Ovary (tissue), 9 donors: ENCODE results near the gene DCTN2. TPM values are rescaled to one million over a fixed set of nuclear protein-coding genes. Genes with fewer than 3 reads are reported as not detected.

Source experiments
- DNase-seq, 5 donors: peaks; one replicate each; pipeline ENCODE4 v3.0.0-alpha.2; 2019 to 2020
- H3K27ac ChIP-seq, 2 donors: fragments of 200-600 bp; one replicate each; pipeline versions ENCODE4 v1.5.1 to v1.8.0; 2019 to 2022
- H3K27me3 ChIP-seq: fragments of 200-600 bp; one replicate; pipeline ENCODE4 v1.8.0; 2022
- H3K36me3 ChIP-seq: fragments of 200-600 bp; sonication (generic); one replicate; pipeline ENCODE4 v1.5.1; 2019
- H3K4me1 ChIP-seq: one replicate; pipeline ENCODE4 v1.8.1; 2013; ENCODE audit warnings: mild to moderate bottlenecking, moderate library complexity; ENCODE audit not compliant: insufficient read depth
- H3K4me3 ChIP-seq: fragments of 200-600 bp; sonication (generic); one replicate; pipeline ENCODE4 v1.5.1; 2017
- H3K9me3 ChIP-seq, 2 donors: fragments of 200-600 bp in 1 of 2; sonication (generic) in 1 of 2; one replicate each; pipeline versions ENCODE4 v1.5.1 to v1.8.1; 2013 to 2019; ENCODE audit warnings: mild to moderate bottlenecking in 1 of 2, moderate library complexity in 1 of 2
- CTCF ChIP-seq, 3 donors: fragments of 450-650 bp in 2 of 3; fragments of 200-600 bp in 1 of 3; IDR thresholded peaks; one replicate each; pipeline versions ENCODE4 v1.5.1 to v1.8.0; 2016 to 2022; ENCODE audit warnings: antibody characterized with exemption in 3 of 3, mild to moderate bottlenecking in 1 of 3
- EP300 ChIP-seq: sonication (generic); formaldehyde crosslinking; IDR thresholded peaks from one replicate; pipeline ENCODE4 v1.6.1; 2017; ENCODE audit warnings: antibody characterized with exemption
- POLR2A ChIP-seq: fragments of 450-650 bp; IDR thresholded peaks from one replicate; pipeline ENCODE4 v1.6.1; 2017; ENCODE audit warnings: antibody characterized with exemption, mild to moderate bottlenecking, moderate library complexity
- WGBS, 3 donors: extraction: QIAGEN DNeasy Blood & Tissue Kit in 1 of 3; methylation state at CpG; one replicate each; pipeline versions ENCODE4 v1.1.5 to v1.1.7; 2013 to 2017; 5-methylcytosine and 5-hydroxymethylcytosine counted together
- intact Hi-C, 4 donors: fragments of 100-400 bp; cut with DNase I; formaldehyde crosslinking; loops; one replicate each; pipeline versions ENCODE4 v1.11.0 to v1.15.1; 2022 to 2023
- polyA plus RNA-seq, 2 donors: library from polyadenylated mRNA; stranded (reverse); fragments of 200-250 nt in 1 of 2; fragments of 350-450 nt in 1 of 2; fragmentation: Illumina TruSeq in 1 of 2; extraction: RNeasy Lipid Tissue Mini Kit (QIAGEN cat#74804) in 1 of 2; gene quantifications; one replicate each; pipeline ENCODE4 v1.2.3, GENCODE V29; 2013 to 2014
- total RNA-seq, 7 donors: library from RNA; depleted of rRNA in 2 of 7; stranded (reverse); fragments of >200 nt in 2 of 7; fragmentation: NEBNext Ultra II Directional in 3 of 7; extraction: Animal tissue kit (Norgen Biotek cat#: 25700) in 3 of 7; gene quantifications; one replicate each; pipeline versions ENCODE4 v1.1.0 to v1.2.4, GENCODE V29; 2016 to 2023
- donor health status: DM: no; HTN: no; CAD: no; lungs with moderate emphysema.
- donor health status: DM: no; HTN: no; CAD: no.
- donor health status: Bipolar disorder and iron deficiency.
- donor health status: DM: yes; HTN: yes; CAD: no.
- donor health status: DM: no; HTN: no; CAD: no.
- donor health status: DM: yes; HTN: yes; CAD: no.

The DCTN2 gene
- total and polyA plus RNA-seq, 9 donors, result 70.7 to 226 (median 98.0) TPM

DNA sequence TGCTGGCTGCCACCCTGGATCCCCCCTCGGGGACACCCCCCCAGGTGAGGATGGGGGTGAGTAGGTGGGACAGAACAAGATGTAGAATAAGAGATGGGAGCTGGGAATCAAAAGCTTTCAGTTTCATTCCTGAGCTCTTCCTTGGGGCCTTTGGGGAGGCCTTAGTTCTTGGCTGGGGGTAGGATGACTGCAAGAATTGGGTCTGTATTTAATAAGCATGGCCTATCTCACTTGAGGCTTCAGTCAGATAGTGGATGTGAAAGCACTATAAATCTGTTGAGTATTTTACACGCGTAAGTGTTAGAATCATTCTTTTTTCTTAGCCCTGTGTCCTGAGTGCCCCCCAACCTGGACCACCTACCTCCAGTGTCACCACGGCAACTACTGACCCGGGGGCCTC, 19.8 kb downstream of the DCTN2 start:
- 56 to 62% (median 58%) methylated on average over 5 of the region's 5 CpGs for WGBS, 3 donors
- Histone ChIP-seq H3K4me3 (no peak overlapping the region), H3K27ac (no peak overlapping the region), H3K36me3 (no peaks in the 10 kb centered on the region), H3K4me1 (peaks cover 7% of the 10 kb centered on the region), H3K9me3 (no peaks in the 10 kb centered on the region), H3K27me3 (no peaks in the 10 kb centered on the region)
- no peak for TF ChIP-seq CTCF (IDR thresholded peaks at IDR 0.05)
- no peak for TF ChIP-seq EP300
- no peak for TF ChIP-seq POLR2A
- intact Hi-C loops, result no loop called here
- DNase-seq, result no peak

GRCh38 chr12:57526477-57527126, 20.4 kb downstream of the DCTN2 start:
- Histone ChIP-seq H3K27me3 (no peaks in the 10 kb centered on the region), H3K9me3 (no peaks in the 10 kb centered on the region), H3K27ac (no peak overlapping the region), H3K36me3 (no peaks in the 10 kb centered on the region), H3K4me3 (no peak overlapping the region), H3K4me1 (peaks cover 9% of the 10 kb centered on the region)
- no peak for DNase-seq
- intact Hi-C loops, result no loop called here
- TF ChIP-seq EP300 (no peak), POLR2A (no peak), CTCF (IDR thresholded peaks at IDR 0.05) (no peak)
- 63 to 75% (median 68%) methylated on average over 4 of the region's 4 CpGs for WGBS, 3 donors

- Histone ChIP-seq H3K4me3 (no peak overlapping the region), H3K27me3 (no peaks in the 10 kb centered on the region), H3K9me3 (no peaks in the 10 kb centered on the region), H3K36me3 (no peaks in the 10 kb centered on the region), H3K4me1 (peaks cover 14% of the 10 kb centered on the region), H3K27ac (no peak overlapping the region)
- TF ChIP-seq EP300 (no peak), CTCF (IDR thresholded peaks at IDR 0.05) (no peak), POLR2A (no peak)
- WGBS, 3 donors, result 79 to 80% (median 79%) methylated on average over 16 of the region's 16 CpGs
- peak in 2 of 5 donors; percentile 31 to 37 for DNase-seq
- intact Hi-C loops, result no loop called here
Measured at GRCh38 chr12:57525615-57526383, 21.2 kb downstream of the DCTN2 start.

DNA sequence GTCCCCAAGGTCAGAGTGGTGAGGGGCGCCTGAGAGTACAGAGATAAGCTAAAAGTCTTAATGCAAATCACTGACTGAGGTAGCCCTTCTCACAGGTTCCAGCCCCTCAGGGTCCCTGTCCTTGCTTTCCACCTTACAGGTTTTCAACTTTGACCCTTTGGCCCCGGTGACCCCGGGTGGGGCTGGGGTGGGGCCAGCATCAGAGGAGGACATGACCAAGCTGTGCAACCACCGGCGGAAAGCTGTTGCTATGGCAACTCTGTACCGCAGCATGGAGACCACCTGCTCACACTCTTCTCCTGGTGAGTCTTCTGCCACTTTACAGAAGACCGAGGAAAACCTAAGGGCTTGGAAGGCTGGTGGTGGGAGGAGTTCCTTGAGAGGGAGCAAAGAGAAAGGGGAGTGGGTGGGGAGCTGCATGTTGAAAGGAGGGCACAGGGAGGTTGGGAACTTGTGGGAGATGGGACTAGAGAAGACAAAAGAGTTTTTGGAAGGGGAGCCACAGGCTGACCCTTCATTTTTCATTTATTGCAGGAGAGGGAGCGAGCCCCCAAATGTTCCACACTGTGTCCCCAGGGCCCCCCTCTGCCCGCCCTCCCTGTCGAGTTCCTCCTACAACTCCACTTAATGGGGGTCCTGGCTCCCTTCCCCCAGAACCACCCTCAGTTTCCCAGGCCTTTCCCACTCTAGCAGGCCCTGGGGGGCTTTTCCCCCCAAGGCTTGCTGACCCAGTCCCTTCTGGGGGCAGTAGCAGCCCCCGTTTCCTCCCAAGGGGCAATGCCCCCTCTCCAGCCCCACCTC, 22.0 kb downstream of the DCTN2 start:
- WGBS, 3 donors, result 49 to 55% (median 50%) methylated on average over 11 of the region's 11 CpGs
- Histone ChIP-seq H3K9me3 (no peaks in the 10 kb centered on the region), H3K4me3 (no peak overlapping the region), H3K27me3 (no peaks in the 10 kb centered on the region), H3K36me3 (no peaks in the 10 kb centered on the region), H3K4me1 (peaks cover 14% of the 10 kb centered on the region), H3K27ac (peak overlapping the region in 1 of 2 donors; percentile 10)
- intact Hi-C loops, result loop anchor here in 1 of 4 donors (5.0 kb wide), 1 partner anchor 87 kb away; the partner anchor contains the start of gene ARHGEF25
- TF ChIP-seq EP300, result no peak
- TF ChIP-seq CTCF (IDR thresholded peaks at IDR 0.05), result no peak
- TF ChIP-seq POLR2A, result no peak
- DNase-seq, result peak in 3 of 5 donors; percentile 51 to 64 (median 57)
